Loucy (cell line): ENCODE measurements around the gene HYPK.

Source experiments
- H2AFZ ChIP-seq: fragments of 200-600 bp; sonication (generic); 2 replicates; pipeline ENCODE4 v1.6.0; 2016; ENCODE audit warnings: antibody characterized with exemption, mild to moderate bottlenecking, low read length, moderate library complexity
- H3F3A ChIP-seq: fragments of 200-600 bp; 2 replicates; pipeline ENCODE4 v1.6.0; 2016; ENCODE audit warnings: antibody characterized with exemption, low read depth, mild to moderate bottlenecking
- H3K27me3 ChIP-seq: fragments of 200-600 bp; sonication (generic); 2 replicates; pipeline ENCODE4 v1.6.1; 2014; ENCODE audit warnings: low read length, mild to moderate bottlenecking; ENCODE audit not compliant: insufficient read depth, poor library complexity, severe bottlenecking
- H3K36me3 ChIP-seq: fragments of 200-600 bp; sonication (generic); 2 replicates; pipeline ENCODE4 v1.6.1; 2016; ENCODE audit warnings: low read length; ENCODE audit not compliant: insufficient read depth
- H3K4me1 ChIP-seq: fragments of 200-600 bp; sonication (generic); 2 replicates; pipeline ENCODE4 v1.5.1; 2014; ENCODE audit warnings: low read length, mild to moderate bottlenecking; ENCODE audit not compliant: insufficient read depth, poor library complexity, severe bottlenecking
- H3K4me2 ChIP-seq: fragments of 200-600 bp; sonication (generic); 2 replicates; pipeline ENCODE4 v1.6.0; 2014; ENCODE audit warnings: antibody characterized with exemption, low read length, low read depth, mild to moderate bottlenecking; ENCODE audit not compliant: poor library complexity, severe bottlenecking
- H3K4me3 ChIP-seq: fragments of 200-600 bp; sonication (generic); 2 replicates; pipeline ENCODE4 v1.5.1; 2014; ENCODE audit warnings: low read length, mild to moderate bottlenecking, mixed read lengths; ENCODE audit not compliant: poor library complexity, severe bottlenecking
- H3K79me2 ChIP-seq: fragments of 200-600 bp; sonication (generic); 2 replicates; pipeline ENCODE4 v1.6.1; 2014; ENCODE audit warnings: low read length; ENCODE audit not compliant: insufficient read depth
- H3K9ac ChIP-seq: fragments of 200-600 bp; sonication (generic); 2 replicates; pipeline ENCODE4 v1.6.0; 2014; ENCODE audit warnings: mild to moderate bottlenecking, low read depth, low read length, moderate library complexity; ENCODE audit not compliant: poor library complexity, severe bottlenecking
- H3K9me2 ChIP-seq: fragments of 200-600 bp; sonication (generic); replicated peaks from 2 replicates; pipeline ENCODE4 v1.6.1; 2016; ENCODE audit warnings: low read depth, low read length, mixed read lengths
- H3K9me3 ChIP-seq: fragments of 200-600 bp; sonication (generic); 2 replicates; pipeline ENCODE4 v1.6.1; 2014; ENCODE audit warnings: mild to moderate bottlenecking, antibody characterized with exemption, low read length, low read depth; ENCODE audit not compliant: insufficient read depth
- H4K20me1 ChIP-seq: fragments of 200-600 bp; sonication (generic); 2 replicates; pipeline ENCODE4 v1.6.0; 2014; ENCODE audit warnings: antibody characterized with exemption, low read length, mild to moderate bottlenecking; ENCODE audit not compliant: insufficient read depth, poor library complexity, severe bottlenecking
- EZH2phosphoT487 ChIP-seq: fragments of 200-600 bp; IDR thresholded peaks from 2 replicates; pipeline ENCODE4 v1.6.1; 2018; ENCODE audit warnings: antibody characterized with exemption, mild to moderate bottlenecking, moderate library complexity, borderline replicate concordance
- TF ChIP-seq, protein P1 (sequence below): fragments of 200-600 bp; sonication (generic); conservative IDR thresholded peaks from 2 replicates; pipeline ENCODE4 v1.5.1; 2014; ENCODE audit warnings: mild to moderate bottlenecking, antibody characterized with exemption, low read length

HYPK gene

GRCh38 chr15:43792761-43793476 lies 7.5 kb upstream of the HYPK start:
- H3K36me3 ChIP-seq, result peaks cover 24% of the 10 kb centered on the region; the same call in 1 of the 2 replicates
- peaks cover 46% of the 10 kb centered on the region for H4K20me1 ChIP-seq
- H3K79me2 ChIP-seq, result peaks cover 44% of the 10 kb centered on the region
- TF ChIP-seq, protein P1, sequence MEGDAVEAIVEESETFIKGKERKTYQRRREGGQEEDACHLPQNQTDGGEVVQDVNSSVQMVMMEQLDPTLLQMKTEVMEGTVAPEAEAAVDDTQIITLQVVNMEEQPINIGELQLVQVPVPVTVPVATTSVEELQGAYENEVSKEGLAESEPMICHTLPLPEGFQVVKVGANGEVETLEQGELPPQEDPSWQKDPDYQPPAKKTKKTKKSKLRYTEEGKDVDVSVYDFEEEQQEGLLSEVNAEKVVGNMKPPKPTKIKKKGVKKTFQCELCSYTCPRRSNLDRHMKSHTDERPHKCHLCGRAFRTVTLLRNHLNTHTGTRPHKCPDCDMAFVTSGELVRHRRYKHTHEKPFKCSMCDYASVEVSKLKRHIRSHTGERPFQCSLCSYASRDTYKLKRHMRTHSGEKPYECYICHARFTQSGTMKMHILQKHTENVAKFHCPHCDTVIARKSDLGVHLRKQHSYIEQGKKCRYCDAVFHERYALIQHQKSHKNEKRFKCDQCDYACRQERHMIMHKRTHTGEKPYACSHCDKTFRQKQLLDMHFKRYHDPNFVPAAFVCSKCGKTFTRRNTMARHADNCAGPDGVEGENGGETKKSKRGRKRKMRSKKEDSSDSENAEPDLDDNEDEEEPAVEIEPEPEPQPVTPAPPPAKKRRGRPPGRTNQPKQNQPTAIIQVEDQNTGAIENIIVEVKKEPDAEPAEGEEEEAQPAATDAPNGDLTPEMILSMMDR, result no peak
- TF ChIP-seq EZH2phosphoT487, result no peak
- 0 out of 2 replicates have a peak, but pooled peaks cover 2% of the 10 kb centered on the region for H3F3A ChIP-seq
- peak overlapping the region; percentile 98 for H3K9ac ChIP-seq
- peaks cover 6% of the 10 kb centered on the region for H3K27me3 ChIP-seq
- peak overlapping the region; percentile 88 for H3K4me3 ChIP-seq
- H3K9me2 ChIP-seq, result no peaks in the 10 kb centered on the region
- H3K4me1 ChIP-seq, result peaks cover 38% of the 10 kb centered on the region
- H3K9me3 ChIP-seq, result no peaks in the 10 kb centered on the region
- H2AFZ ChIP-seq, result no peak overlapping the region; the same call in 1 of the 2 replicates
- H3K4me2 ChIP-seq, result peak overlapping the region; percentile 97

DNA sequence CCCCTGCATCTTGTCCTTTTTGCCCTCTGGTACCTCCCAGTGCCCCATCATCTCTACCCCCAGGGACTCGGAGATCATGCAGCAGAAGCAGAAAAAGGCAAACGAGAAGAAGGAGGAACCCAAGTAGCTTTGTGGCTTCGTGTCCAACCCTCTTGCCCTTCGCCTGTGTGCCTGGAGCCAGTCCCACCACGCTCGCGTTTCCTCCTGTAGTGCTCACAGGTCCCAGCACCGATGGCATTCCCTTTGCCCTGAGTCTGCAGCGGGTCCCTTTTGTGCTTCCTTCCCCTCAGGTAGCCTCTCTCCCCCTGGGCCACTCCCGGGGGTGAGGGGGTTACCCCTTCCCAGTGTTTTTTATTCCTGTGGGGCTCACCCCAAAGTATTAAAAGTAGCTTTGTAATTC lies 6.8 kb upstream of the HYPK start:
- H4K20me1 ChIP-seq, result peaks cover 46% of the 10 kb centered on the region

GRCh38 chr15:43794269-43795037 lies 5.9 kb upstream of the HYPK start:
- peaks cover 42% of the 10 kb centered on the region for H3K4me1 ChIP-seq
- peak overlapping the region; percentile 97 for H3K4me2 ChIP-seq
- peak overlapping the region; percentile 88 for H3K4me3 ChIP-seq
- peaks cover 26% of the 10 kb centered on the region; the same call in 1 of the 2 replicates for H3K36me3 ChIP-seq
- H3K9me2 ChIP-seq, result no peaks in the 10 kb centered on the region
- H3K79me2 ChIP-seq, result peaks cover 44% of the 10 kb centered on the region
- no peaks in the 10 kb centered on the region for H3K9me3 ChIP-seq
- peaks cover 5% of the 10 kb centered on the region; the same call in 1 of the 2 replicates for H3F3A ChIP-seq
- no peak for TF ChIP-seq EZH2phosphoT487
- TF ChIP-seq, protein P1, result no peak
- peak overlapping the region; percentile 98 for H3K9ac ChIP-seq
- peaks cover 46% of the 10 kb centered on the region for H4K20me1 ChIP-seq
- no peak overlapping the region for H2AFZ ChIP-seq
- peaks cover 6% of the 10 kb centered on the region for H3K27me3 ChIP-seq

More for the DNA sequence above, 6.8 kb upstream of the HYPK start:
- Histone ChIP-seq H3K27me3 (peaks cover 6% of the 10 kb centered on the region), H3F3A (0 out of 2 replicates have a peak, but pooled peaks cover 2% of the 10 kb centered on the region), H3K4me3 (peak overlapping the region; percentile 88), H3K9me3 (no peaks in the 10 kb centered on the region), H3K9me2 (no peaks in the 10 kb centered on the region), H3K79me2 (peaks cover 44% of the 10 kb centered on the region), H3K36me3 (peaks cover 24% of the 10 kb centered on the region; the same call in 1 of the 2 replicates), H3K4me1 (peaks cover 38% of the 10 kb centered on the region), H2AFZ (no peak overlapping the region), H3K9ac (peak overlapping the region; percentile 98), H3K4me2 (peak overlapping the region; percentile 97)
- TF ChIP-seq, protein P1, result no peak
- no peak for TF ChIP-seq EZH2phosphoT487
